Choroid plexus epithelial cell (primary cell): ENCODE measurements around the gene SHISAL1.

ENCODE experiments used
- DNase-seq: peaks from one replicate; pipeline ENCODE4 v3.0.0-alpha.2; 2010; ENCODE audit warnings: low read depth
- H3K4me3 ChIP-seq: 2 replicates; pipeline ENCODE4 v1.5.1; 2011; ENCODE audit warnings: low read depth, mild to moderate bottlenecking, control low read depth, low read length, moderate library complexity
- TF ChIP-seq, protein P1 (sequence below): conservative IDR thresholded peaks from 2 replicates; pipeline ENCODE4 v1.5.1; 2011; ENCODE audit warnings: low read depth, mild to moderate bottlenecking, control low read depth, inconsistent platforms, low read length, moderate library complexity

The SHISAL1 gene

DNA sequence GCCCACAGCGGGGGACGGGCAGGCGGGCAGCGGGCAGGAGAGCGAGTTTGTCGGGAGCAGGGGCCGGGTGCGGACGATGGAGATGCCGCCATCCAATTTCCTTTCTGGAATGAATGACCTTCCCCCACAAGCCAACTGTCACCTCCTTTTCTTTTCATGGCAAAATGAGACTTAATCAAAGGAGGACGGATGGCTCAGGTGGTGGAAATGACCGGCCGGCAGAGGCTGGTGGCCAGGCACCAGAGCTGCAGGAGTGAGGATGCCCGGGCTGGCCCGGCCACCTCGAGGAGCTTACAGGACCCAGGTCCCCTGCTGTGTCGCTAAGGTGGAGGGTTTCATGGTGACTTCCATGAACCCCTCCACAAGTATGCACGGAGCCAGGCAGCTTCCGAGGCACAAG, 11.7 kb downstream of the SHISAL1 start:
- H3K4me3 ChIP-seq: no peak overlapping the region
- no peak for DNase-seq
- TF ChIP-seq, protein P1, sequence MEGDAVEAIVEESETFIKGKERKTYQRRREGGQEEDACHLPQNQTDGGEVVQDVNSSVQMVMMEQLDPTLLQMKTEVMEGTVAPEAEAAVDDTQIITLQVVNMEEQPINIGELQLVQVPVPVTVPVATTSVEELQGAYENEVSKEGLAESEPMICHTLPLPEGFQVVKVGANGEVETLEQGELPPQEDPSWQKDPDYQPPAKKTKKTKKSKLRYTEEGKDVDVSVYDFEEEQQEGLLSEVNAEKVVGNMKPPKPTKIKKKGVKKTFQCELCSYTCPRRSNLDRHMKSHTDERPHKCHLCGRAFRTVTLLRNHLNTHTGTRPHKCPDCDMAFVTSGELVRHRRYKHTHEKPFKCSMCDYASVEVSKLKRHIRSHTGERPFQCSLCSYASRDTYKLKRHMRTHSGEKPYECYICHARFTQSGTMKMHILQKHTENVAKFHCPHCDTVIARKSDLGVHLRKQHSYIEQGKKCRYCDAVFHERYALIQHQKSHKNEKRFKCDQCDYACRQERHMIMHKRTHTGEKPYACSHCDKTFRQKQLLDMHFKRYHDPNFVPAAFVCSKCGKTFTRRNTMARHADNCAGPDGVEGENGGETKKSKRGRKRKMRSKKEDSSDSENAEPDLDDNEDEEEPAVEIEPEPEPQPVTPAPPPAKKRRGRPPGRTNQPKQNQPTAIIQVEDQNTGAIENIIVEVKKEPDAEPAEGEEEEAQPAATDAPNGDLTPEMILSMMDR: no peak

DNA sequence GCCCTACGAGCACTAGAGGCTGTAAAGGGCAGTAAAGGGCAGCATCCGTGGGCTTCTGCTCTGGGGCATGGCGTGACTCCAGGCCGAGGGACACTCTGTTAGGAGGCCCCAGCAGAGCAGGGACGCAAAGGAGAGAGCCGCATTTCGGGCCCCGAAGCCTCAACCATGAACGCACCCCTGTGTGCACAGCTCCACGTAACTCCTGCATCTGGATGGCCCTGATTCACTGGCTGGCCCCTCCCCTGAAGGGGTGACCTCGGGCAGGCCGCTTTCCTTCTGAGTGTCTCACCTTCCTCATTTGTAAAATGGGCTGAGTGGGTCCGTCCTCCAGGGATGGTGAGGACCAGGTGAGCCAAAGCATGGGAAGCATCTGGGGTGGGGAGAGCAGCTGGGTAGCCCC, 13.6 kb downstream of the SHISAL1 start:
- DNase-seq: no peak
- TF ChIP-seq, protein P1: no peak
- H3K4me3 ChIP-seq: no peak overlapping the region

DNA sequence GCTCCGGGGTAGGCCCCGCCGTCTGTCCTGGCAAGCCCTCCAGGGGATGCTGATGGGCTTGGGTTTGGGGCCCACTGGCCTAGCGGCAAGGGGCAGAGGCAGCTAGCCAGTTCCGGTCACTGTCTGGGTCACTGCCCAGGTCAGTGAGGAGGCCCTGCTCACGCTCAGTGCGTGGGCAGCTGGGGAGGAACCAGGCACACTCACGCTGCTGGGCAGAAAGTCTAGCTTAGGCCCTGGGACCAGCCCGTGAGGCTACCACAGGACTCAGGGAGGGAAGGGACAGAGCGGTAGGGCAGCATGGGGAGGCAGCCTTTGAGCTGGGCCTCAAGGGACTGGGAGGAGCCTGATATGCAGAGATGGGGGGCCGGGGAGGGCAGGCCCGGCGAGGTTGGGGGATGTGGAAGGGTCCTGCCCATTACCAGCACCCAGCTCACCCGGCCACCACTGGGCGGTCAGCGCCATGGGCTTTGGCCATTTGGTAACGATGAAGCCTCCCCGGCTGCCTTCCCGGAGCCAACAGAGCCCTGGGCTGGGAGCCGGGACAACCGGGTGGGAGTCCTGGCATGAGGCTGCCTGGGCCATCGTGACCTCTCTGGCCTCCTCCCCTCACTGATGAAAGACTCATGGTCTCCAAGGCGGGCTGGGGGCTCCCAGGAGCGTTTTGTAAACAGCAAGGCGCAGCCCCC, 14.2 kb downstream of the SHISAL1 start:
- DNase-seq: no peak
- TF ChIP-seq, protein P1: no peak
- no peak overlapping the region for H3K4me3 ChIP-seq

DNA sequence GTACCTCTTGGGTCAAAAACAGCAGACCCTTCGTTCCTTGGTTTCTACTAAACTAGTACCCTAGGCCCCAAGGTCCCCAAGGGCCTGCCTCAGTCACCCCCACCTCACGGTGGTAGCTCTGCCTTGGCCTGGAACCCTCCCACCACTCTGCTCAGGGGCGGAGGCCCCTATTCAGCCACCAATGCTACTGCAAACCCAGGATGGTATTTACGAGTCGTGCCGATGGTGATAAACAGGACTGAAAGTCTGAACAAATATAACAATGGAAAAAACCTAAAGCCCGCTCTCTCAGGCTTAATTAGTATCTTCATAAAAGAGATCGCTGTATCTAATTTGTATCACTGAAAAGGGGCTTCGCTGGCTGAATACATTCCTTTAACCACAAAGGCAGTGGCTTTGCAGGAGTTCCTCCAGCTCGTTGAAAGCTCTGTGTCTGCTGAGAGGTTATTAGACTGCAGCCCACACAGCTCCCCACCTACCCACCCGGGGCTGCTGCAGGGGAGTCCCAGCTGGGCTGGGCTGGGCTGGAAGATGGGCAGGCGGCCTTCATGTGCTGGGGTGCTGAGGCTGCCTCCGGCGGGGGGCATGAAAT, 15.2 kb downstream of the SHISAL1 start:
- no peak overlapping the region for H3K4me3 ChIP-seq
- TF ChIP-seq, protein P1: no peak
- DNase-seq: no peak

DNA sequence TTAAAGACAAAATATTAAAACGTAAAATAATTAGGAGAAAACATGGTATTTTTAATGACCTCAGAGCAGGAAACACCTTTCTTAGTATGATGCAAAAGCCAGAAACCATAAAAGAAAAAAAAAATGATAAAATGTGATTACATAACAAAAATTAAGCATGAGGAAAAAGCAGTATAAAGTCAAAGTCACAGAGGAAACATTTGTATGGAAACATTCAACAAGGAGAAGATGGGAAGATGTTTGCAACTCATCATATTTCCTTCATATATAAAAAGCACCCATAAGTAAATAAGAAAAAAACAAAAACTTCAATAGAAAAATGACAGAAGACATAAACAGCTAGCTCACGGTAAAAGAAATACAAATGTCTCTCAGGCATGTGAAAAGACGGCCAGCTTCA, 17.3 kb downstream of the SHISAL1 start:
- DNase-seq: no peak
- no peak overlapping the region for H3K4me3 ChIP-seq
- TF ChIP-seq, protein P1: no peak

DNA sequence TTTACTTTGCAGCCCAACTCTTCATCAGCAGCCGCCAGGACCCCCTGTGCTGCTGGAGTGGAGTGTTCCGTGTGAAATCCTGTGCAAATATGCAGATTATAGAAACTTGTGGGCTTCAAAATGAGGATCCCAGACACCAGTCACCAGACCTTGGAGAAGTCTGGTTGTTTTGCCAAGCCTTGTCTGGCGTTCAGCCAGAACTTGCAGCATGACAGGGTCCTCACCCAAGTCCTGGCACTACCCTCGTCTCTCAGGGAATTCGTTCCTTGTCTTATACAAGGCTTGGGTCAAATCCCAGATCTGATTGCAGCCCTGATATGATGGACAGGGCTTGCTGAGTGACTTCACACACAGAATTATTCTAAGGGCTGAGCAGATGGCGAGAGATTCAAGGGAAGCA, 18.9 kb downstream of the SHISAL1 start:
- no peak overlapping the region for H3K4me3 ChIP-seq
- DNase-seq: no peak
- TF ChIP-seq, protein P1: no peak

DNA sequence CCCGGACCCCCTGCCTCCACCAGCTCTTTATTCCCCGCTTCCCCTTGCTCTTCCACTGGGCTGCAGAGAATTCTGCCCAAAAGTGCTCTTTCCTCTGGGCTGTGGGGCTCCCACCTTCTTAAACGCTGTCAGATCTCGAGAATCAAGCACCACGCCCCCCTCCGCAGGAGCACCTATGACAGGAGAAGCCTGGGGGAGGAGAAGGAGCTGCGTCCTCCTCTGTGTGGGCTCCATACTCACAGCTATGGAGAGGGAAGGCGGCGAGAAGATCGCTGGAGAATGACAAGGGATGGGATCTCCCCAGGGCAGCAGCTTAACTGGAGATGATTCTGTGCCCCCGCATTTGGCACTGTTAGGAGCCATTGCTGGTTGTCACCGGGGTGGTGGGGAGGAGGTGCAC, 19.7 kb downstream of the SHISAL1 start:
- H3K4me3 ChIP-seq: no peak overlapping the region
- TF ChIP-seq, protein P1: no peak
- DNase-seq: no peak
